Stimulated activated CD8-positive, alpha-beta memory T cell treated with anti-CD3 and anti-CD28 coated beads, Interleukin-15, amount 100 ng/mL, for 4 hours (primary cell): ENCODE results near the gene TEF.

Source experiments
- DNase-seq, 2 donors: peaks; one replicate each; pipeline ENCODE4 v3.0.0-alpha.2; 2020; ENCODE audit warnings: low read depth in 2 of 2

The TEF gene

GRCh38 chr22:41448189-41448808, 66.6 kb downstream of the TEF start:
- peak; percentile 77 to 87 for DNase-seq
